Motor neuron (in vitro differentiated cells): ENCODE results near the gene KCNQ1. TPM values are rescaled to one million over a fixed set of nuclear protein-coding genes. Genes with fewer than 3 reads are reported as not detected.

Experiments
- ATAC-seq, 8 experiments: fragments of 200-7000 bp; cut with Tn5 transposase; replicated peaks in 6 of 8; 2 replicates each; pipeline ENCODE4 v1.8.0; 2021; ENCODE audit warnings: mild to moderate bottlenecking in 8 of 8, moderate library complexity in 8 of 8
- H3K27ac ChIP-seq, 2 donors: fragments of 250-450 bp; sonication (Bioruptor Pico); 2 replicates each; pipeline ENCODE4 v1.9.0; 2021; ENCODE audit warnings: antibody characterized with exemption in 2 of 2, mild to moderate bottlenecking in 2 of 2, moderate library complexity in 1 of 2
- H3K4me1 ChIP-seq, 2 donors: fragments of 250-450 bp; sonication (Bioruptor Pico); replicated peaks in 1 of 2; 2 replicates each; pipeline ENCODE4 v1.6.1; 2021; ENCODE audit warnings: antibody characterized with exemption in 2 of 2, mild to moderate bottlenecking in 2 of 2, moderate library complexity in 1 of 2
- H3K4me3 ChIP-seq, 5 donors: fragments of 250-450 bp; sonication (Bioruptor Pico); 2 replicates each; pipeline ENCODE4 v1.9.0; 2021; ENCODE audit warnings: antibody characterized with exemption in 5 of 5, mild to moderate bottlenecking in 5 of 5, moderate library complexity in 4 of 5
- WGBS, 10 experiments: fragments of 450-650 bp; shearing (Covaris generic); methylation state at CpG; one replicate each; pipeline ENCODE4 v1.0.0; 2022; 5-methylcytosine and 5-hydroxymethylcytosine counted together
- in situ Hi-C, 9 experiments: fragments of 400-800 bp; cut with MboI; loops; one replicate each; pipeline ENCODE4 v1.15.0; 2021; ENCODE audit warnings: low sequenced_read_pairs in 9 of 9, low pct_unique_long_range_greater_than_20kb in 2 of 9; ENCODE audit not compliant: unreplicated experiment in 9 of 9
- total RNA-seq, 8 experiments: library from RNA; unstranded; fragments of 300-600 nt; gene quantifications; 2 replicates each; pipeline versions ENCODE4 v1.2.3 to v1.2.4, GENCODE V29; 2022

The KCNQ1 gene
- total RNA-seq, 8 experiments from 2014 or later = 0.04 to 0.66 (median 0.20) TPM; not detected in 2

DNA sequence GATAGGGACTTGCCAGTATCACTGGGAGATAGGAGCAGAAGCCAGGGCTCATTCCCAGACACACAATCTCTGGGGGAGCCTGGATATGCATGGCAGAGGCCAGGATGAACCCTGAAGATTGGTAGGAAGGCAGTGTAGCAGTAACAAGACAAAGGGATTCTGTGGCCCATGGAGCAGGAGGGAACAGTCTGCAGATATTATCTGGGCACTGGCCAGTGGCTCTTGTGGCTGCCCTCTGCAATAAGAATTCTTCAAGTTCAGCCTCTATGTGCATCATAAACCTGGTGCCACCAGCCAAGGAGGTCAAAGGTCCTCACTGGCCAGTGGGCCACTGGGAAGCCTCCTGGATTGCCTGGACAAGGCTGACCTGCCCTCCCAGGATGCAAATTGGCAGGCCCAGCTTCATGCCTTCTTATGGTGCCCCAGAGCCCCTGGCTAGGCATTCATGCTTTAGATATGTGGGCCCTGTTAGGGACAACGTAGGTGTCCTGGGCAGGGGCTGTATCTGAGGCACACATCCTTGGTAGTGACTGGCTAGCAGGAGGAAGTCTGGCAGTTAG lies 225.8 kb downstream of the KCNQ1 start:
- WGBS, 10 experiments = 0 to 100% methylated on average over 1 of the region's 1 CpG; no CpG with 5 or more reads in 8 of the 10 experiments
- ATAC-seq = no peak
- H3K4me1 ChIP-seq = no peaks in the 10 kb centered on the region
- no peak overlapping the region for H3K4me3 ChIP-seq
- no peak overlapping the region for H3K27ac ChIP-seq
- in situ Hi-C loops = no loop called here

DNA sequence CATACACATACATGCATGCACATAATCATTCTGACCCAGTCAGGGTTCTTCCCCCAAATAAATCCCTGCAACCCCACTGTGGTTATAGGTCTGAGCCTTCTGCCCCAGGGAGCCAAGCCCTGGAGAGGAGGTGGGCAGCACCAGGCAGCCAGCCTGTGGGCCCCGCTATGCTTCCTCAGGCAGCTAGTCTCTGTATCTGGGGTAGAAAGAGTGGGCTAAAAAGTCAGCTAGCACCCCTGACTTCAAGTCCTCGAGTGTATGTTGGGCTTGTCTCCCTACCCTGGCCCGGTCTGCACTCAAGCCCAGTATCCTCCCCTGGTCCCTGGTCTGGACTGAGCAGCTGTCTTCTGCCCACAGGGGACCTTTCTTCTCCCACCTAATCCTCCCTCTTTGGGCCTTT lies 226.9 kb downstream of the KCNQ1 start:
- 44 to 100% (median 100%) methylated on average over 1 to 2 of the region's 3 CpGs; no CpG with 5 or more reads in 5 of the 10 experiments for WGBS, 10 experiments
- peaks cover 0 to 2% of the 10 kb centered on the region in 2 donors for H3K4me1 ChIP-seq
- ATAC-seq = no peak
- no peak overlapping the region for H3K27ac ChIP-seq
- in situ Hi-C loops = no loop called here
- no peak overlapping the region for H3K4me3 ChIP-seq

DNA sequence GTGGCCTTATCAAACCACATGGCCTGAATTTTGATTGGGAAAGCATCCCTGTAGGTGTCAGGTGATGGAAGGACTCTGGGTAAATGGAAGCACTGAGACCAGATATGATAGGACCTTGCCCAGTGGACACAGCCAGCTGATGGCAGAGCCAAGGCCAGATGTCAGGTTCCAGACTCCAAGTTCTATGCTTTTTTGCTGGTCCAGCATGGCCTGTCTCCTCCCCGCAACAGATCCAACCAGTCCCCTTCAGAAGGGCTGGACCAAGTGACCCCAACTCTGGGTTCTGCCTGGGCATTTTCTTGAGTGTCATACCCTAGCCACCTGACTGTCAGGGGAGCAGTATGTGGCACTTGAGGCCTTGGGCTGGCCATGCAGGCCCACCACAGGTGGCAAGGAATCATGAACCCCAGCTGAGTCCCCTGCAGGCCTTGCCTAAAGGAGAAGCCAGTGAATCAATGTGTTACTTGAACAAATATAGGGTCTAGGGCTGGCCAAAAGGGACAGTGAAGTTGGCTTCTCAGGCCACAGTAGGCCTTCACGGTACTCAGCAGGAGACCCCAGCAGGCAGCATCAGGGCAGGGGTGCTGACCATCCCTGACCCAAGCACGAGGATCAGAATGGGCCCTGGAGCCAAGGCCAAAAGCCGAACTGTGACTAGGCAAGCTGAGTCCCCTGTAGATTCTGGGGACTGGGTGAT lies 227.9 kb downstream of the KCNQ1 start:
- Histone ChIP-seq H3K4me1 (peaks cover 0 to 6% of the 10 kb centered on the region in 2 donors), H3K4me3 (no peak overlapping the region), H3K27ac (no peak overlapping the region)
- ATAC-seq = no peak
- 80 to 100% (median 93%) methylated on average over 1 of the region's 4 CpGs; no CpG with 5 or more reads in 6 of the 10 experiments for WGBS, 10 experiments
- in situ Hi-C loops = no loop called here

DNA sequence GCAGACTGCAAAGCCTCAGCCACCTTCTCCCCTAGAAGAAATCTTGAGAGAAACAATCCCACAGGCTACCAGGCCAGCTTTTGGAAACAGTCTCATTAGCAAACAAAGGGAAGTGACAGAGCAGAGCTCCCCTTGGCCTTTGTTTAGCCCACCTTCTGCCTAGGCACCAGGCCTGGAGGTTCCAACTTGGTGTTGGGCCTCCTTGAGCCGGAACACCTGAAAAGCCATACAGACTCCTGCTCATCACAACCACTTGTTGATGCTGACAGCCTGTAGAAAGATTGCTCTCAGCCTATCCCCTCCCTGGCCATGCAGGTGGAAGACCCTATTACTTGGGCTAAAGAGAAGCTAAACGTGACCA lies 228.4 kb downstream of the KCNQ1 start:
- in situ Hi-C loops = no loop called here
- peaks cover 0 to 6% of the 10 kb centered on the region in 2 donors for H3K4me1 ChIP-seq
- 60 to 100% (median 86%) methylated on average over 1 to 2 of the region's 2 CpGs; no CpG with 5 or more reads in 5 of the 10 experiments for WGBS, 10 experiments
- no peak overlapping the region for H3K27ac ChIP-seq
- ATAC-seq = no peak
- no peak overlapping the region for H3K4me3 ChIP-seq

DNA sequence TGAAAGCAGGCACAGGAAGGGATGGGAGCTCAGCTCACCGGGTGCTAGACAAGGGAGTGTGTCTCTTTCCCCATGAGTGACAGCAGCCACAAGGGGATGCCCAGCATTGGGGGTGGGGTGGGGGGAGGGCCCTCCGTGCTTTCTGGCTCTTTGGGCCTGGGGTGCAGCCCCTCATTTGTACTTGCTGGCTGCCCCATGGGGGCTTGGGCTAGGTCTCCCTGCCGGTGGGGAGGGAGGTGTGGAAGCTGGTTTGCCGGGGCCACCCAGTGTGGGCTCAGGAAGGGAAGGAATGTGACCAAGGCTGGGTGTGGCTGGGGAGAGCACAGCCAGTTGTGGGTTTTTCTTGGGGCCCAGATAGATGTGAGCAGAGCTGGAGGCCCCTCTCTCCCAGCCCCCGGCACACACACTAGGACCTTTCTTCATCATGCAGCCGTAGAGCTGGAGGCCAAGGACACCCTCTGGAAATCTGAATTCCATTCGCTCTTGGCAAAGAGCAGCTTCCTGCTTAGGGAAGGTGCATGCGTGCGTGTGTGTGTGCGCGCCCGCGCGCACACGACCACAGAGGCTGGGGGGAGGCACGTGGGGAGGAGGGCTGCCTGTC lies 229.2 kb downstream of the KCNQ1 start:
- Histone ChIP-seq H3K4me1 (peaks cover 0 to 6% of the 10 kb centered on the region in 2 donors), H3K27ac (no peak overlapping the region), H3K4me3 (no peak overlapping the region)
- peak in 1 of 8 experiments; percentile 30 for ATAC-seq
- in situ Hi-C loops = no loop called here
- 83 to 100% (median 86%) methylated on average over 1 to 11 of the region's 16 CpGs; no CpG with 5 or more reads in 5 of the 10 experiments for WGBS, 10 experiments

DNA sequence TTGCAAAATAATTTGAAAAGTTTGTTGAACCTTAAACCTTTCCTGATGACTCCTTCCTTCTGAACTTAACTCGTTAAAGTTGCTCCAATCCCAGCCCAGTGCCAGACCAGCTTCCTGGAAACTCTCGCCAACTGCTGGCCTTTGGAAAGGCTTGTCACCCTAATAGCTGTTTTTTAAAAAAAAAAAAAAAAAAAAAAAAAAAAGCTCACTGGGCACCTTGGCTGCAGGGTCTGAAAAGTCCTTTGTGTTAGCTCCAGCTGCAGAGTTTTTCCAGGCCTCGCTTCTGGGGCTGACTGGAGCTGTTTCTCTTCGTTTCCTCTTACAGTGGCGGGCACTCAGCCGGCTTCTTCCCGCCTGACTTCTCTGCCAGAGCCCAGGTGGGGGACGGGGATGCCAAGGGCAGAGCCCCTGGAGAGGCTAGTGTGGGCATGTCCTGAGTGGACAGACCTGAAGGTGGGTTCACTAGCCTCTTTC lies 229.9 kb downstream of the KCNQ1 start:
- H3K27ac ChIP-seq = no peak overlapping the region
- ATAC-seq = peak in 3 of 8 experiments; percentile 12 to 74 (median 55)
- H3K4me3 ChIP-seq = no peak overlapping the region
- in situ Hi-C loops = loop anchor here in 5 of 9 experiments (25.0 kb wide), 1 partner anchor 213 kb away; the partner anchor contains the start of gene CDKN1C (in 5 of the 5)
- peaks cover 0 to 6% of the 10 kb centered on the region in 2 donors for H3K4me1 ChIP-seq
- 37 to 100% (median 83%) methylated on average over 1 to 8 of the region's 8 CpGs; no CpG with 5 or more reads in 3 of the 10 experiments for WGBS, 10 experiments

DNA sequence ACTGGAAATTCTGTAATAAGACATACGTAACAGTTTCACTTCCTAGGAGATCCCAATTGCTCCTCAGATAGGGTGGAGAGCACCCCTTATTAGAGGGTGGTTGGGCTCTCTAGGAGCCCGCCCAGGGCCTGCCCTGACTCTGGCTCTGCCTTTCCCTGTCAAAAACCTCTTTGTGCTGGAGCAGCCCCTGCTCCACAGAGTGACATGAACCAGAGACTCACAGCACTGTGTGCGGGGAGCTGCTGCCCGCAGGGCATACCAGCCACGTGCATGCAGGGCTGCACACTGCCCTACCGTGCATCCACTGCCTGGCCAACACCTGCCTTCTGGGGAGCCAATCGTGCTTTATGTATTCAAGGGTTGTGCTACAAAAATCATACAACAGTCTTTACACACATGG lies 230.7 kb downstream of the KCNQ1 start:
- Histone ChIP-seq H3K4me1 (peaks cover 0 to 6% of the 10 kb centered on the region in 2 donors), H3K27ac (no peak overlapping the region), H3K4me3 (no peak overlapping the region)
- peak in 2 of 8 experiments; percentile 16 to 29 for ATAC-seq
- in situ Hi-C loops = loop anchor here in 5 of 9 experiments (25.0 kb wide), 1 partner anchor 212 kb away; the partner anchor contains the start of gene CDKN1C (in 5 of the 5)
- 66 to 100% (median 88%) methylated on average over 1 to 3 of the region's 7 CpGs; no CpG with 5 or more reads in 4 of the 10 experiments for WGBS, 10 experiments

DNA sequence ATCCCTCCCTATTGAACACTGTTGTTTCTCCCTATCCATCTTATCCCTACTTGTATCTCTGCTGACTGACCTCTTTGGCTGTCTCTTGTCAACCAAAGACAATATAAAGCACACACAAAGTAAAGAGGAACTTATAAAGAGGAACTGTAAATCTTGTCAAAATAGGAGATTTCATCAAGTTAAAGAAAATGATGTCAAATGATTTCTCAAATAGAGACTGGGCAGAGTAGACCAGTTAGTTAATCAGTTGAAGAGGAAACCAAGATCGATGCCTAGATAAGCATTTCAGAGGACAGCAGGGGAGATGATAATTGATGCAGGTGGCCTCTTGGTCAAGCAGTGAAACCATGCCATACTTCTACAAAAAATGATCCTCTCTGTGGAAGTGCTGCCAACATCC lies 232.3 kb downstream of the KCNQ1 start:
- Histone ChIP-seq H3K4me1 (peaks cover 0 to 6% of the 10 kb centered on the region in 2 donors), H3K4me3 (no peak overlapping the region), H3K27ac (no peak overlapping the region)
- WGBS, 10 experiments = 8 to 80% (median 23%) methylated on average over 1 of the region's 1 CpG; no CpG with 5 or more reads in 2 of the 10 experiments
- in situ Hi-C loops = loop anchor here in 5 of 9 experiments (25.0 kb wide), 1 partner anchor 210 kb away; the partner anchor contains the start of gene CDKN1C (in 5 of the 5)
- ATAC-seq = no peak

DNA sequence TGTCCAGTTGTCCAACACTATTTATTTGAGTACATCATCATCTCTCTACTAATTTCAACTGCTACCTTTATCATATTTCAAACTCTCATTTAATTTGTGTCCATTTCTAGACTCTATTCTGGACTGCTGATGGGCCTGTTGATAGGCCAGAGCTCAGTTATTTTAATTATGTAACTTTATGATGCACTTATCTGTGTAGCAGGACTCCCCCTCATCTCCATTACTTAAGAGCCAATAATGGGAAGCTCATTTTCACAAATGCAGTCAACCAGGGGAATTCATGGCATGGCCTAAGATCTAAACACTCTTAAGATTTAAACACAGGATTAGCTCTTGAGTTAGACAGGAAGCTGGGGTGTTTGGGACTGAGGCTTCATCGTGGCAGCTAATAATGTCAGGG lies 233.6 kb downstream of the KCNQ1 start:
- 33 to 100% (median 65%) methylated on average over 1 of the region's 1 CpG; no CpG with 5 or more reads in 6 of the 10 experiments for WGBS, 10 experiments

DNA sequence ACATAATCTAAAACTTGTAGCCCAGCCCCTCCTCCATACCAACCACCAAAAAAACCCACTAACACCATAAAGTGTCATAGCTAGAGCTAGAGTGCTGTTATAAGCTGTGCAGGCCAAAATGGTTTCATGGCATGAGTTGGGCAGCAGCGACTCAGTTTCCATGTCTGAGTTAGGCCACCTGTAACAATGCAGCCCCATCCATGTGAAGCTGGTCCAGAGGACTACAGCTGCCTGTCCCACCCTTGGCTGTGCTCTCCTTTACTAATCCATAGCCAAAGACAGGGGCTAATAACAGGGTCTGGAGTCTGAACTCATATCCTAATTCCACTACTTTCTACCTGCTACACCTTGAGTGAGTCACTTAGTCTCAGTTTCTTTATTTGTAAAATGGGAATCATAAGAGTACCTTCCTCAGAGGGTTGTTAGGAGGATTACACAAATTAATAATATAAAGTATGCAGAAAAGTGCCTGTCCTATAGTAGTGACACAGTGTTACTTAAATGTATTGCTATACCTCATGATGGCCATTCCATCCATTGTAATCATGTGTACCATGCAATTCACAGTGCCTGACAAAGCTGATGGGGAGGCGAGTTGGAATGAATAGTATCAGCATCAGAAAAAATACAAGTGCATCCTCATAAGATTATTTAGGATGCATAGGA lies 234.3 kb downstream of the KCNQ1 start:
- ATAC-seq = no peak
- no peak overlapping the region for H3K4me3 ChIP-seq
- in situ Hi-C loops = loop anchor here in 5 of 9 experiments (25.0 kb wide), 1 partner anchor 208 kb away; the partner anchor contains the start of gene CDKN1C (in 5 of the 5)
- H3K27ac ChIP-seq = no peak overlapping the region
- WGBS, 10 experiments = 80 to 100% (median 100%) methylated on average over 1 to 2 of the region's 2 CpGs; no CpG with 5 or more reads in 1 of the 10 experiments
- peaks cover 0 to 6% of the 10 kb centered on the region in 2 donors for H3K4me1 ChIP-seq

More for the DNA sequence above, 233.6 kb downstream of the KCNQ1 start:
- H3K27ac ChIP-seq = no peak overlapping the region
- in situ Hi-C loops = loop anchor here in 5 of 9 experiments (25.0 kb wide), 1 partner anchor 209 kb away; the partner anchor contains the start of gene CDKN1C (in 5 of the 5)
- ATAC-seq = no peak
- peaks cover 0 to 6% of the 10 kb centered on the region in 2 donors for H3K4me1 ChIP-seq
- no peak overlapping the region for H3K4me3 ChIP-seq

DNA sequence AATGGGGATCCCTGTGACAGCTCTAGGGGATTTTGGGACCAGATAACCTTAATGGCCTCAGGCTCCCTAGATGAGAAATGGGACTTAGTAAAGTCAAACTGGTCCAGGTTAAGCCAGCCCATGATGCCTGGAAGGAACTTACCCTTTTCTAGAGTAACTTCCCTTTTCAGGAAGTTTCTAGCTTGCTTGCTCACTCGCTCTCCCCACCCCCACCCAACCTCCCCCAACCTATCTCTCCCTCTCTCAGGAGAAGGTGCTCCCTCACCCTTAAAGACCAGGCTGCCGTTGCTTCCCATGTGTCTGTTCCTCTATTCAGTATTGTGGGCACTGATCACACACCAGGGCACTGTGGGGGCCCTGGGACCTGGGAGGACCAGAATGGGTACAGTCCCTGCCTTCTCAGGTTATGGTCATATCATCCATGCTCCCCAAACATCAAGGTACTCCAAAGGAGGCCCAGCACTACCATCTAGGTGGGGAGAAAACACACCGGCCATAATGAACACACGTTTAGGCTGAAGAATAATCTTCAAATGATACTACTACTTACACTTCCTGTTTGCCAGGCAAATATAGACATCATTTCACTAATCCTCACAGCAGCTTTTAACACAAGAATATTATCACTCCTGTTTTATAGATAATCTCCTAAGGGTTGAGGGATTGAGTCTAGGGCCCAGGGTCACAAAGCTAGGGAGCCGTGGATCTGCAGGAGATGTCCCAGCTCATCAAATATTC lies 236.8 kb downstream of the KCNQ1 start:
- no peak overlapping the region for H3K27ac ChIP-seq
- WGBS, 10 experiments = 33 to 100% (median 95%) methylated on average over 1 to 3 of the region's 5 CpGs; no CpG with 5 or more reads in 4 of the 10 experiments
- in situ Hi-C loops = loop anchor here in 5 of 9 experiments (25.0 kb wide), 1 partner anchor 206 kb away; the partner anchor contains the start of gene CDKN1C (in 5 of the 5)
- H3K4me3 ChIP-seq = no peak overlapping the region
- no peak for ATAC-seq
- peaks cover 0 to 6% of the 10 kb centered on the region in 2 donors for H3K4me1 ChIP-seq
